Mesendoderm (in vitro differentiated cells): ENCODE results near the gene ACACA.

ENCODE experiments used
- DNase-seq: peaks from one replicate; pipeline ENCODE4 v3.0.0; 2013
- H2AK5ac ChIP-seq: 2 replicates; pipeline ENCODE4 v1.6.1; 2013; ENCODE audit warnings: low read length, inconsistent platforms
- H2BK120ac ChIP-seq: 2 replicates; pipeline ENCODE4 v1.6.1; 2013; ENCODE audit warnings: low read depth, mild to moderate bottlenecking, low read length, moderate library complexity, mixed read lengths
- H2BK15ac ChIP-seq: replicated peaks from 2 replicates; pipeline ENCODE4 v1.6.1; 2013; ENCODE audit warnings: low read depth, mild to moderate bottlenecking, moderate library complexity
- H2BK5ac ChIP-seq: 2 replicates; pipeline ENCODE4 v1.6.1; 2013; ENCODE audit warnings: low read length, inconsistent platforms
- H3K18ac ChIP-seq: 2 replicates; pipeline ENCODE4 v1.6.1; 2013; ENCODE audit warnings: mild to moderate bottlenecking, low read length, mixed read lengths
- H3K23ac ChIP-seq: one replicate; pipeline ENCODE4 v1.6.1; 2013; ENCODE audit warnings: low read length
- H3K27ac ChIP-seq: 2 replicates; pipeline ENCODE4 v1.5.1; 2013; ENCODE audit warnings: low read depth, mild to moderate bottlenecking, inconsistent platforms, low read length, moderate library complexity
- H3K27me3 ChIP-seq: 2 replicates; pipeline ENCODE4 v1.6.1; 2013; ENCODE audit warnings: low read length, control low read depth, mild to moderate bottlenecking, inconsistent platforms; ENCODE audit not compliant: insufficient read depth, poor library complexity
- H3K36me3 ChIP-seq: 2 replicates; pipeline ENCODE4 v1.6.1; 2013; ENCODE audit warnings: low read length, inconsistent platforms; ENCODE audit not compliant: control insufficient read depth, insufficient read depth
- H3K4ac ChIP-seq: one replicate; pipeline ENCODE4 v1.6.1; 2013; ENCODE audit warnings: low read depth, mild to moderate bottlenecking, low read length, moderate library complexity
- H3K4me1 ChIP-seq: 2 replicates; pipeline ENCODE4 v1.6.1; 2013; ENCODE audit warnings: low read depth, low read length, inconsistent platforms; ENCODE audit not compliant: control insufficient read depth
- H3K4me2 ChIP-seq: 2 replicates; pipeline ENCODE4 v1.6.1; 2013; ENCODE audit warnings: low read length
- H3K4me3 ChIP-seq: 2 replicates; pipeline ENCODE4 v1.5.1; 2013; ENCODE audit warnings: mild to moderate bottlenecking, low read length
- H3K56ac ChIP-seq: one replicate; pipeline ENCODE4 v1.6.1; 2013; ENCODE audit warnings: low read length
- H3K79me1 ChIP-seq: 2 replicates; pipeline ENCODE4 v1.6.1; 2013; ENCODE audit warnings: low read length, inconsistent platforms
- H3K79me2 ChIP-seq: 2 replicates; pipeline ENCODE4 v1.6.1; 2013; ENCODE audit warnings: mild to moderate bottlenecking, low read length; ENCODE audit not compliant: control insufficient read depth, insufficient read depth
- H3K9ac ChIP-seq: 2 replicates; pipeline ENCODE4 v1.6.1; 2013; ENCODE audit warnings: low read length, inconsistent platforms
- H4K5ac ChIP-seq: one replicate; pipeline ENCODE4 v1.6.1; 2013; ENCODE audit warnings: low read length
- H4K8ac ChIP-seq: one replicate; pipeline ENCODE4 v1.6.1; 2013; ENCODE audit warnings: low read depth, mild to moderate bottlenecking, control low read depth, low read length, moderate library complexity
- WGBS: extraction: QIAGEN DNeasy Blood & Tissue Kit; methylation state at CpG from one replicate; pipeline ENCODE4 v1.1.7; 2013; ENCODE audit warnings: low lambda C conversion rate, missing lambda C conversion rate; ENCODE audit not compliant: insufficient coverage; ENCODE audit errors: extremely low coverage; 5-methylcytosine and 5-hydroxymethylcytosine counted together

The ACACA gene

GRCh38 chr17:37317867-37318266 is 88.8 kb downstream of the ACACA start:
- no peaks in the 10 kb centered on the region for H3K4me1 ChIP-seq
- no peak overlapping the region for H3K4me3 ChIP-seq
- no peak overlapping the region for H3K23ac ChIP-seq
- no peak overlapping the region for H2BK15ac ChIP-seq
- H4K5ac ChIP-seq: no peak overlapping the region
- peaks cover 4% of the 10 kb centered on the region for H3K79me1 ChIP-seq
- H2BK120ac ChIP-seq: no peak overlapping the region
- no peak overlapping the region for H3K4me2 ChIP-seq
- no peaks in the 10 kb centered on the region for H3K27me3 ChIP-seq
- no peak overlapping the region for H3K9ac ChIP-seq
- H2BK5ac ChIP-seq: no peak overlapping the region
- peaks cover 2% of the 10 kb centered on the region for H3K79me2 ChIP-seq
- H3K56ac ChIP-seq: no peak overlapping the region
- H2AK5ac ChIP-seq: no peak overlapping the region
- no peak overlapping the region for H3K4ac ChIP-seq
- H3K36me3 ChIP-seq: no peaks in the 10 kb centered on the region
- no peak for DNase-seq
- no peak overlapping the region for H4K8ac ChIP-seq
- no peak overlapping the region for H3K18ac ChIP-seq
- H3K27ac ChIP-seq: no peak overlapping the region

- H3K23ac ChIP-seq: no peak overlapping the region
- no peaks in the 10 kb centered on the region for H3K27me3 ChIP-seq
- no peak overlapping the region for H4K5ac ChIP-seq
- no peak overlapping the region for H3K56ac ChIP-seq
- H2BK5ac ChIP-seq: no peak overlapping the region
- H3K18ac ChIP-seq: no peak overlapping the region
- H3K4me1 ChIP-seq: no peaks in the 10 kb centered on the region
- H2BK120ac ChIP-seq: no peak overlapping the region
- peaks cover 4% of the 10 kb centered on the region for H3K79me2 ChIP-seq
- H3K9ac ChIP-seq: no peak overlapping the region
- no peak overlapping the region for H3K4me2 ChIP-seq
- H3K36me3 ChIP-seq: no peaks in the 10 kb centered on the region
- H2BK15ac ChIP-seq: no peak overlapping the region
- no peak overlapping the region for H4K8ac ChIP-seq
- H3K4ac ChIP-seq: no peak overlapping the region
- H3K4me3 ChIP-seq: no peak overlapping the region
- no peak for DNase-seq
- H2AK5ac ChIP-seq: no peak overlapping the region
- H3K27ac ChIP-seq: no peak overlapping the region
- peaks cover 5% of the 10 kb centered on the region for H3K79me1 ChIP-seq
Measured at GRCh38 chr17:37315601-37316000, 91.0 kb downstream of the ACACA start.

GRCh38 chr17:37312137-37312923 is 94.3 kb downstream of the ACACA start:
- Histone ChIP-seq H3K18ac (no peak overlapping the region), H3K4ac (no peak overlapping the region), H3K79me1 (peaks cover 6% of the 10 kb centered on the region), H3K4me2 (no peak overlapping the region), H3K56ac (no peak overlapping the region), H2BK120ac (no peak overlapping the region), H3K36me3 (no peaks in the 10 kb centered on the region), H4K8ac (no peak overlapping the region), H2BK15ac (no peak overlapping the region), H3K27ac (no peak overlapping the region), H2AK5ac (no peak overlapping the region), H3K4me3 (no peak overlapping the region), H3K27me3 (no peaks in the 10 kb centered on the region), H4K5ac (no peak overlapping the region), H3K23ac (no peak overlapping the region), H3K9ac (no peak overlapping the region), H2BK5ac (no peak overlapping the region), H3K4me1 (no peaks in the 10 kb centered on the region), H3K79me2 (peaks cover 4% of the 10 kb centered on the region)
- peak; percentile 48 for DNase-seq
- no CpG with 5 or more reads among the region's 3 CpGs for WGBS

GRCh38 chr17:37310940-37311339 is 95.7 kb downstream of the ACACA start:
- H2BK5ac ChIP-seq: no peak overlapping the region
- DNase-seq: no peak
- no peak overlapping the region for H3K9ac ChIP-seq
- no peaks in the 10 kb centered on the region for H3K4me1 ChIP-seq
- no peak overlapping the region for H4K8ac ChIP-seq
- no peak overlapping the region for H4K5ac ChIP-seq
- no peak overlapping the region for H3K23ac ChIP-seq
- no peak overlapping the region for H3K4me3 ChIP-seq
- no CpG with 5 or more reads among the region's 1 CpG for WGBS
- H3K56ac ChIP-seq: no peak overlapping the region
- peaks cover 6% of the 10 kb centered on the region for H3K79me1 ChIP-seq
- no peak overlapping the region for H3K4me2 ChIP-seq
- no peak overlapping the region for H2AK5ac ChIP-seq
- peaks cover 4% of the 10 kb centered on the region for H3K79me2 ChIP-seq
- H3K36me3 ChIP-seq: no peaks in the 10 kb centered on the region
- H3K27ac ChIP-seq: no peak overlapping the region
- no peak overlapping the region for H3K4ac ChIP-seq
- no peak overlapping the region for H3K18ac ChIP-seq
- H2BK120ac ChIP-seq: no peak overlapping the region
- H2BK15ac ChIP-seq: no peak overlapping the region
- no peaks in the 10 kb centered on the region for H3K27me3 ChIP-seq

GRCh38 chr17:37309051-37309450 is 97.6 kb downstream of the ACACA start:
- no peak overlapping the region for H2BK5ac ChIP-seq
- no peak overlapping the region for H2BK15ac ChIP-seq
- no CpG with 5 or more reads among the region's 5 CpGs for WGBS
- H4K5ac ChIP-seq: no peak overlapping the region
- H4K8ac ChIP-seq: peak overlapping the region; percentile 39
- H2AK5ac ChIP-seq: no peak overlapping the region
- peaks cover 1% of the 10 kb centered on the region for H3K79me2 ChIP-seq
- no peak overlapping the region for H3K27ac ChIP-seq
- peaks cover 3% of the 10 kb centered on the region for H3K36me3 ChIP-seq
- H3K79me1 ChIP-seq: peaks cover 7% of the 10 kb centered on the region
- H3K4me3 ChIP-seq: no peak overlapping the region
- no peak for DNase-seq
- H3K9ac ChIP-seq: no peak overlapping the region
- no peak overlapping the region for H3K23ac ChIP-seq
- no peak overlapping the region for H3K4me2 ChIP-seq
- no peak overlapping the region for H3K18ac ChIP-seq
- no peak overlapping the region for H3K56ac ChIP-seq
- no peak overlapping the region for H2BK120ac ChIP-seq
- no peaks in the 10 kb centered on the region for H3K4me1 ChIP-seq
- H3K4ac ChIP-seq: no peak overlapping the region
- H3K27me3 ChIP-seq: no peaks in the 10 kb centered on the region

GRCh38 chr17:37305406-37305905 is 101.2 kb downstream of the ACACA start:
- Histone ChIP-seq H3K79me2 (peaks cover 5% of the 10 kb centered on the region), H3K27ac (no peak overlapping the region), H3K79me1 (peaks cover 10% of the 10 kb centered on the region), H2BK120ac (no peak overlapping the region), H3K4me2 (no peak overlapping the region), H3K9ac (no peak overlapping the region), H3K4me1 (no peaks in the 10 kb centered on the region), H2AK5ac (no peak overlapping the region), H2BK5ac (no peak overlapping the region), H3K18ac (no peak overlapping the region), H4K5ac (no peak overlapping the region), H4K8ac (no peak overlapping the region), H3K4me3 (no peak overlapping the region), H2BK15ac (no peak overlapping the region), H3K27me3 (no peaks in the 10 kb centered on the region), H3K23ac (no peak overlapping the region), H3K4ac (no peak overlapping the region), H3K56ac (no peak overlapping the region), H3K36me3 (peaks cover 3% of the 10 kb centered on the region)
- WGBS: no CpG with 5 or more reads among the region's 2 CpGs
- no peak for DNase-seq
